GM12872 (cell line): ENCODE data around the gene DOCK2.

ENCODE experiments used
- CTCF ChIP-seq: IDR thresholded peaks from 3 replicates; pipeline ENCODE4 v1.5.1; 2011; ENCODE audit warnings: low read depth, mild to moderate bottlenecking, low read length, moderate library complexity; ENCODE audit not compliant: insufficient read depth

Gene DOCK2

GRCh38 chr5:169808118-169808581, 171.1 kb downstream of the DOCK2 start:
- TF ChIP-seq CTCF: no peak

DNA sequence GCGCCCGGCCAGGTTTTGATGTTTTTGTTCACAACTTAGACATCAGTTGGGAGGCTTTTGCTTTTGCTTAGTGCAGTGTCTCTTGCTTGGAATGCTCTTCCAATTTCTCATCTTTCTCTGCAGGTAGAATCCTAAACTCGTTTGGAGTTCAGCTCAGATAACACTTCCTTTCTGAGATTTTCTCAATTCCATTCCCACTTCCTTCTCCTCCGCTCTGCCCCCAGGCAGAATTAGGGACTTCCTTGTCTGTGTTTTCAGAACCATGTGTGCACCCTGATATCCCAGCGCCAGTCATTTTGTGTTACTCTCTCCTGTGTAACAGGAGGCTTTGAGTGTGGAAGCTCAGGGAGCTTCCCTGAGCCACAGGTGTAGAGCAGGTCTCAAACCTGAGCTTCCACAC, 172.2 kb downstream of the DOCK2 start:
- no peak for TF ChIP-seq CTCF

DNA sequence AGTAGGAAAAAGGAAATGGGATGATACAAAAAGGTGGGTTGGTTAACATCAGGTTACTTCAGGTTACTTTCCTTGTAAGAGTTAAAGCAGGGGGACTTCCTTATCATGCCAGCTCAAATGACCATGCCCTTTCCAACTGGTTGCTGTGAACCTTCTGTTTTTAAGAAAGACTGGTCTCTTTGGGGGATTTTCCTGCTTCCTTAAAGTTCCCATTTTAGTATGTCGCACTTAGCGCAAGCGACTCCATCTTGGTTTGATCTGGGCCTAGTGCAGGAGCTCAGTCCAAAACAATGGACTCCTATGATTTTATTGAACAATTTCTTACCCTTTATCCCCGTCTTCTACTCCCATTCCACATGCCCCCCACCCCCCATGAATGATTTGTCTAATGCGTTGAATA, 173.4 kb downstream of the DOCK2 start:
- no peak for TF ChIP-seq CTCF

DNA sequence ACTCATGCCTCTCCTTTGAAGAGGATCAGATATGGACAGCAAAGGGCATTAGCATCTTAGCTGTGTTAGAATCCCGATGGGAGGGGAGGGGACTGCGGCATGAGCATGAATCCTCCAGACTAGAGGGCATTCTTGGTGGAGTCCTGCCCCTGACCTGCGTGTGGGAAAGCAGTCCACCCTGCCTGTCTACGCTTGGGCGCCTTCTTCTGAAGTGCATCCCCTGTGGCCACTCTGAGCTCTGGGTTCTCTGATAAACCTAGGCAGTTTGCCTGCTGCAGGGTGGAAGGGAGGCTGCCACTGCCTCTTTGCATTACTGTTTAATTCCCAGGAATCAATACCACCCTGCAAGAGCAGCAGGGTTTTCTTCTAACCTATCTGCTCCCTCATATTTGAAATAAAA, 173.9 kb downstream of the DOCK2 start:
- TF ChIP-seq CTCF: no peak

DNA sequence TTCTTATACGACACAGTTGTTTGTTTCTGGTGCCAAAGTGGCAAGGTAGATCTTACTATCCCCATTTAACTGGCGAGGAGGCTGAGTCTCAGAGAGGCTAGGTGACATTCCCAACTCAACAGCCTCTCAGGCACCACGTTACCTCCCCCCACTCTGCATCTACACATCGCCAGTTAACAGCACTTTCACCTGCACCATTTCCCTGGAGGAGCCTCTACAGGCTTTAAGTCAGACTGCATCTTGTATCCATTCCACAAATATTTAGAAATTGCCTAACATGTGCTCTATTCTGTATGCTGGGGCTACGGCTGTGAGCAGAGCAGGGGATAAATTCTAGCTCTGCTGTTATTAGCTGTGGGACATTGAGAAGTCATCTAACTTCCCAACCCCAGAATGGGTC, 174.6 kb downstream of the DOCK2 start:
- no peak for TF ChIP-seq CTCF

DNA sequence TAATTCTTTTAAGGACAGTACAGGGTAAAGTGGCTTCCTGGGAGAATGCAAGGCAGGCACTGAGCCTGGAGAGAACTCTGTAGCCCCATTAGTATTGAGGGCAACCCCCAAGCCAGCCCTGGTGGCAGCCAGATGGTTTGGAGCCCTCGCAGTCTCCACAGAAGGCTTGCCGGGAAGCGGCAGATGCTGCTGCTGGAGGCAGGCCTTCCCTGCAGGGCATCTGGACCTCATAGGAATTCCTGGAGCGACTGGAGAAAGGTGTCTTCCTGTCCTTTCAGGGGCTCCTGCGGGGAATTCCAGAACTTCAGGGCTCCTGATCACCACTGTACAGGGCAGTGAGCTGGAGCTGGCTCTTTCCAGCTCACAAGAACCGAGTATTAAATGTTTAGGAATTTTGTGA, 175.7 kb downstream of the DOCK2 start:
- TF ChIP-seq CTCF: no peak

DNA sequence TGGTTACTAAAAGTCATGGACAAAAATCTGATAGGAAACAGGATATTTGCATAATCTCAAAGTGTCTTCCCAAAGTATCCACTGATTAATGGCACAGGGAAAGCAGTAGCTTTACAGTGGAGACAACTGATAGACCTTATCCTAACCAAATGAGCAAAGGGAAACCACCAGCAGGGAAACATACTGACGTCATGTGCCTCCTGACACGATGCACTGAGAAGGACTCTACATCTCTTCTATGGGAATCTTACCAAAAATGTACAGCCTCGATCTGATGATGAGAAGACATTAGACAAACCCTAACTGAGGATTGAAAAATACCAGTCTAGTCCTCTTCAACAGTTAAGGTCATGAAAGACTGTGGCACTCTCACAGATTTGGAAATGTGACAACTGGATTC, 177.0 kb downstream of the DOCK2 start:
- no peak for TF ChIP-seq CTCF

DNA sequence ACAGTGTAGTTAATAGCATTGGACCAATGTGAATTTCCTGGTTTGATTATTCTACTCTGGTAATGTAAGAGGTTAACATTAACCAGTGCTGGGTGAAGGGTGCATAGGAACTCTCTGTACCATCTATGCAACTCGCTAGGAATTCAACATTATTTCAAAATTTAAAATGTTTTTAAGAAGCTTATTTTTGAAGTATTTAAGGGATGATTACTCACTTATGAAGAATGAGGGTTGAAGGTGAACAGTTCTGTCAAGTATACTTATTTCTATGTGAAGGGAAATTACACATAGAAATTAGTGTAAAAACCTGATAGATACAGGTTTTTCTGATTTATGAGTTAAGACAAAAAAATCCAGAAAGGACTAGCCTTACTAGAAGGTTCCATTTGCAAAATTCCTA, 177.4 kb downstream of the DOCK2 start:
- TF ChIP-seq CTCF: no peak
